ACHN (cell line): ENCODE data around the gene INTS11.
"Not testable (repeated sequence)": the region's sequence is repeated elsewhere in the genome, so short reads cannot be mapped to it uniquely, and the experiment has no call there.

Experiments
- DNase-seq: peaks from one replicate; pipeline ENCODE4 v3.0.0-alpha.2; 2015
- in situ Hi-C: cut with HindIII; loops from 2 replicates; pipeline ENCODE4 v1.10.0; 2017; ENCODE audit warnings: low sequenced_read_pairs, low pct_ligation_motif_present, low pct_unique_long_range_greater_than_20kb

INTS11 gene

DNA sequence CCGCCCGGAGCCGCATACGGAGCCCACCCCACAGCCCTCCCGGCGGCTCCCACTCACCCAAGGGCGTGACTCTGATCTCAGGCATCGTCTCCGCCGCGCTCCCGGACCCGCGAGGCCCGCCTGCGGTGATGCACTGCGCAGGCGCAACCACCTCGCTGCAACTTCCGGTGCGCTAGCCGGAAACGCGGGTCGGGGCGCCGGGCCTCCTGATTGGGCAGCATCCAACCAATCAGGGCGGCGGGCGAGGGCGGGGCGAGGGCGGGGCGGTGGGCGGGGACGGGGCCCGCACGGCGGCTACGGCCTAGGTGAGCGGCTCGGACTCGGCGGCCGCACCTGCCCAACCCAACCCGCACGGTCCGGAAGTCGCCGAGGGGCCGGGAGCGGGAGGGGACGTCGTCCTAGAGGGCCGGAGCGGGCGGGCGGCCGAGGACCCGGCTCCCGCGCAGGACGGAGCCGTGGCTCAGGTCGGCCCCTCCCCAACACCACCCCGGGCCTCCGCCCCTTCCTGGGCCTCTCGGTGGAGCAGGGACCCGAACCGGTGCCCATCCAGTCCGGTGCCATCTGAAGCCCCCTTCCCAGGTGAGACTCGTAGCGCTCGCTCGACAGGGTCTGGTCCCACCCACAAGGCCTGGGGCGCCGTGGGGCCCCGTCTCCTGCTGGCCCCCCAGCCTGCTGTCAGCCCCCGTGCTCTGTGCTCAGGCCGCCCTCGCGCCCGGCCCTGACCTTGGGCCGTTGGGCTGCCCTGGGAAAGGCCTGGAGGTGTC, at the start of gene INTS11, which contains the start of gene CPTP:
TSS of gene INTS11 (minus strand) at position 137 of the 764 bp plus-strand sequence. CDS start at position 85, 52 bp downstream.
TSS of gene CPTP (plus strand) at position 279 of the 764 bp plus-strand sequence. CDS start 2,109 bp downstream, outside the sequence.
- in situ Hi-C loops: no loop called here
- DNase-seq: peak; percentile 87

DNA sequence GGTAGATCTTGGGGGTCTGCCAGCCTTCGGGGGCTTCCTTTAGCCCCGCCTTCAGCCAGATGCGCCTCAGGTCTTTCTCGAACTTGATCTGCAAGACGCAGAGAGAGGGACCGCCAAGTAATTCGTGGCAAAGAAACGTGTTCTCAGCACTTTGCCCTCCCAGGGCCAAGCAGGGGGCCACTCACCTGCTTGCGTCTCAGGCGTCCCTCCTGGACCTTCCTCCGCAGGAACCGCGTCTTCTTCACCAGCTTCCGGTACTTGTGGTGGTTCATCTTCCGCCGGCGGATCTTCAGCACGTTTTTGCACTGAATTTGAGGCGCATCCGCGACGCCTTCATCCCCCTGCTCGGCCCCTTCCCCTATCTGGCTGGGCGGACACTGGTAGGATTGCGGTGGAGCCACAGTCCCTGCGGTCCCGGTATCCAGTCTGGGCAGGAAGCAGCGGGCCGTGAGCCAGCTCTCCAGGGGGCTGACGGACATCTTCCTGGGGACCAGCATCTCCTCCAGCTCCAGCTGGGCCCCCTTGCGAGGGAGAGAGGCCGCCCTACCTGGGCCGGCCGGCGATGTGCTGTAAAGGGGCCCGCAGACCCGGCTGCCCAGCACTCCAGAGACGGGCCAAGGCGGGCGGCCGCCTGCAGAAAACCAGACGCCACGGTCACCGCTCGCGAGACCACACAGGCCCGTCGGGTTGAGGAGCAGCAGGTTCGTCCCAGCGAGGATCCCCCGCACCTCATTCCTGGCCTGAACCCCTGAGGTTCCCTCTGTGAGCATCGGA, 49.5 kb upstream of the INTS11 start:
- in situ Hi-C loops: no loop called here
- no peak for DNase-seq

DNA sequence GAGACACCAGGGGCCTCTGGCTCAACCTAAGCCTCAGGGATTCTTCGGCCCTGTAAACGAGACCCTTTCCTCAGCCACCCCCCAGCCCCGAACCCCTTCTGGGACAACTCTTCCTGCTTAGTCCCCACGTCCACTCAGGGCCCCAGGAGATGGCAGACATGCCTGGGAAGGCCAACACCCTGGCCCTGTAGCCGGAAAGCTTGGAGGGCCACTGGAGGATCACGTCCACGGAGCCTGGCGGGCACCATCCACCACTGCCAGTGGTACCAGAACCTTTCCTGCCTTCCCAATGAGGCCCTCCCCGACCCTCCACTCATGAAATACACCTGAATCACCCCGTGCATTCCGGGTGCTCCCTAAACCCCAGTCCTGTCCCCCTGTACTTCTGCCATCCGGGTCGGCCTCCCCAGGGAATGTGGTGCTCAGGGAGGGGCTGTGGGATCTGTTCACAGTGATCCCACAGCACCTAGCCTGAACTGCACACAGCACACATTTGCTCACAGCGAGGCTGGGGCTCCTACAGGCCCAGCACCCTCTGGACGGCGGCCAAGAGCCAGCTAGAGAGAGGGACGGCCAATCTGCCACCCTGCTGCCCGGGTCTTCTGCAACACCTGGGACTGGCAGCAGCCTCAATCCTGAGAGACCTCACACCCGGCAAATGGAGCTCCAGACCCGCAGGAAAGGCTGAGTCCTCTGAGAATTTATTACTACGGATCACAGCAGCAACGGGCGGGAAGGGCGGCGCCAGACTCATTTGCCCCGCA, 48.8 kb upstream of the INTS11 start:
- in situ Hi-C loops: no loop called here
- DNase-seq: no peak

DNA sequence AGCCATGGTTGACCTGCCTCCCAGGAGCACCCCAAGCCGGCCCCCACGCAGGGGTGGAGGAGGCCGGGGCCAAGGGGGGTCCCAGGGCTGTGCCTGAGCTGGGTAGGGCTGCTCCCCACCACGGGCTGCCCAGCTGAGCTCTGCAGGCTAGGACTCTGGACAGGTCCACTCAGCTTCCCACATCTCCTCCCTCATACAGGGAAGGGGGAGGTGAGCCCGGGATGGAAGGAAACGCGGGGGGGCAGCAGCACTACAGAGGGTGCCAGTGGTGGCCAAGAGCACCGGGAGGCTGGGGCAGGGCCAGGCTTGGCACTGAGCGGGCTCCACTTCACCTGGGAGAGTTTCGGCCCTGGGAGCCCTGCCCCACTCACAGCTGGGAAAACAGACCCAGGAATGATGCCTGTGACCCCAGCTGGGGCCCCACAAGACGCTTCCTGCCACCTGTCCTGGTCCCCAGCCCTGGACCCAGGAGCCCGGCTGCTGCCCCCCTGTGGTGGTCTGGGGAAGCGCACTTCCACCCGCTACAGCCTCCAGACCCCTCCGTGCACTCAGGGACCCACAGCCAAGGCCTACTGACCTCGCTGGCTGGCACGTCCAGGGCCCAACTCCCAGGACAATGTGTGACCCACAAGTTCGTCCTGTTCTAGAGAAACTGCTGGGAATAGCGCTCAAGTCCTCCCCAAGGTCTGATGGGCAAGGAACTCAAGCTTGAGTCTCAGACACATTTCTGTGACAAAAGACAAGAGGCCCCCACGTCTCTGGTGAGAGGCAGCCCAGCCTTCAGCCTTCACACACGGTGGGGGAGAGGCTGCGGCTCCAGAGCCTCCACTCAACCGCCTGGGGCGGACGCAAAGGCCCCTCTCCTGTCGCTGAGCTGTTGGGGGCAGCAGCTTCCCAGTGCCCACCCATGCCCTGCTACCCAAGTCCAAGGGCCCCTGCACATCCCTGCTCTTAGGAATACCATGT, 47.6 kb upstream of the INTS11 start:
- DNase-seq: peak; percentile 51
- in situ Hi-C loops: no loop called here

DNA sequence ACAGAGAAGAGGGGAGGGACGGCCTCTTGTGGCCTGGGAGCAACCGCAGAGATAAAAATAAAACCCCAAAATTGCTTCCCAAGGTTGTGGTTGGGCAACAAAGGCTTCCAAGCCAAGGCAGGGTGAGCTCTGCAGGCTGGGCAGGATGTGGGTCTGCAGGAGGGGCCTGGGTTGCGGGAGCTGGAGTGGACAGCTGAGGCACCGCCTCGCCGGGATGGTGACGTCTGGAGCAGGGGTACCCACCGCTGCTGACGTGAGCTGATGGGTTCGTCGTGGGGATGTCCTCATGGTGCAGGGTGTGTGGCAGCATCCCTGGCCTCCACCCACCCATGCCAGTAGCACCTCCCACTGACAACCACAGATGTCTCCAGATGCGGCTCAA, 46.9 kb upstream of the INTS11 start:
- no peak for DNase-seq
- in situ Hi-C loops: no loop called here

DNA sequence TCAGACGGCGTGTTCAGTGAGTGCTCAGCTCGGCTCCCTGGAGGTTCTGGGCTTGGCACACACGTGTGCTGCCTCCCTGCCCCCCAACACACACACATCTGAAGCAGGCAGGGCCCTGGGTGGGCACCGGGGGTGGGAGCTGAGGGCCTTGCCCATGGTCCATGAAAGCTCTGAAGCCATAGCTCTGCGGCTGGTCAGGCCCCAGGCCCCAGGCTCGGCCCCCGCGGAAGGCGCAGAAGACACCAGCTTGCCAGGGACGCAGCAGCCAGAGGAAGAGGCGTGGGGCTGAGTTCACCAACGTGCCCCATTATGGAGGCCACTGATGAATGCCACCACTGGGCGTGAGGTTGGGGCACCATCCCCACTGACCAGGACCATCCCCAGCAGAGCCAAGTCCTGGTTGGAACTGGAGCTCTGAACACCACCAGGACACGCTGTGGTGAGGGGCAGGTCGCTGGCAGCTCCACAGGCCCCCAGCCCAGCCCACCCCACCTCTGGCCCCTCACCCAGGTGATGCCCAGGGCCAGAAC, 46.4 kb upstream of the INTS11 start:
- DNase-seq: no peak
- in situ Hi-C loops: no loop called here

DNA sequence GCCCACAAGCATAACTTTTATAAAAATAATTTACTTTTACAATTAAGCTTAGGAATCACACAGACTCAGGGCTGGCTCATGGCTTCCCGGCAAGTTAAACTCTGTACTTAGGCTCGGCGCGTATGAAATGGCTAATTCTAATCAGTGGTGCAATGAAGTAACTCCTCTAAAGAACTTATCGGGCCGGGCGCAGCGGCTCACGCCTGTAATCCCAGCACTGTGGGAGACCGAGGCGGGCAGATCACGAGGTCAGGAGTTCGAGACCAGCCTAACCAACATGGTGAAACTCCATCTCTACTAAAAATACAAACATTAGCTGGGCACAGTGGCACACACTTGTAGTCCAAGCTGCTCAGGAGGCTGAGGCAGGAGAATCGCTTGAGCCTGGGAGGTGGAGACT, 45.6 kb upstream of the INTS11 start:
- in situ Hi-C loops, DNase-seq: not testable (repeated sequence)

DNA sequence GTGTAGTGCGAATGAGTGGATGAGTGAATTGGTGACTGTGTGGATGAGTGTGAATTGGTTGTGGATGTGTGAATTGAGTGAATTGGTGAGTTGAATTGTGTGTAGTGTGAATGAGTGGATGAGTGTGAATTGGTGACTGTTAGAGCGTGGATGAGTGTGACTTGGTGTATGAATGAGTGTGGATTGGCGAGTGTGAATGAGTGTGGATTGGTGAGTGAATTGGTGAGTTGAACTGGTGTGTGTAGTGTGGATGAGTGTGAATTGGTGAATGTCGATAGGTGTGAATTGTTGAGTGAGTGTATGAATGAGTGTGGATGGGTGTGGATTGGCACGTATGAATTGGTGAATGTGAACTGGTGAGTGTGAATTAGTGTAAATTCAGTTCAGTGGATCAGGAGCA, 42.9 kb upstream of the INTS11 start:
- in situ Hi-C loops: no loop called here
- no peak for DNase-seq

DNA sequence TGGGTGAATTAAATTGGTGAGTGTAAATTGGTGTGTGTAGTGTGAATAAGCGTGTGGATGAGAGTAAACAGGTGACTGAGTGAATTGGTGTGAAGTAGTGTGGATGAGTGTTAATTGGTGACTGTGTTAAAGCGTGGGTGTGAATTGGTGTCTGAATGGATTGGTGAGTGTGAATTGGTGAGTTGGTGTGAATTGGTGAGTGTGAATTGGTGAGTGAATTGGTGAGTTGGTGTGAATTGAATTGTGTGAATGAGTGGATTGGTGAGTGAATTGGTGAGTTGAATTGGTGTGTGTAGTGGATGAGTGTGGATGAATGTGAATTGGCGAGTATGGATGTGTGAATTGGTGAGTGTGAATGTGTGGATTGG, 42.2 kb upstream of the INTS11 start:
- in situ Hi-C loops: no loop called here
- no peak for DNase-seq

DNA sequence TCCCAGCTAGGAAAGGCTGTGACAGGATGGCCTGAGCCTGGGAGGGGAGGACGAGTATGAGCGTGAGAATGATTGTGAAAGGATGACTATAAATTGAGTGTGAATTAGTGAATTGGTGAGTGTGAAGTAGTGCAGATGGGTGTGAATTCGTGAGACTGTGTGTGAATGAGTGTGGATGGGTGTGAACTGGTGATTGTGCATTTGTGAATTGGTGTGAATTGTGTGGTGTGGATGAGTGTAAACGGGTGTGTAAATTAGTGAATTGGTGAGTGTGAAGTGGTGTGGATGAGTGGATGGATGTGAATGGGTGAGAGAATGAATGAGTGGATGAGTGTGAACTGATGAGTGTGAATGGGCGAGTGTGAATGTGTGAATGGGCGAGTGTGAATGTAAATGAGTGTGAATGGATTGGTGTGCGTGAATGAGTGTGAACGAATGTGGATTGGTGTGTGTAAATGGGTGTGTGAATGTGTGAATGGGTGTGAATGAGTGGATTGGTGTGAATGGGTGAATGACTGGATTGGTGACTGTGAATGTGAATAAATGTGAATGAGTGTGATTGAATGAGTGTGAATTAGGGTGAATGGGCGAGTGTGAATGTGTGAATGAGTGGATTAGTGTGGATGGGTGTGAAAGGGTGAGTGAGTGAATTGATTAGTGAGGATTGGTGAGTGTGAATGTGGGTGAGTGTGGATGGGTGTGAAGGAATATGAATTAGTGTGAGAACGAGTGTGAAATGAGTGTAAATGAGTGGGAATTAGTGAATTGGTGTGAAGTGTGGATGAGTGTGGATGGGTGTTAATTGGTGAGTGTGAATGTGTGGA, 41.6 kb upstream of the INTS11 start:
- DNase-seq: no peak
- in situ Hi-C loops: no loop called here

DNA sequence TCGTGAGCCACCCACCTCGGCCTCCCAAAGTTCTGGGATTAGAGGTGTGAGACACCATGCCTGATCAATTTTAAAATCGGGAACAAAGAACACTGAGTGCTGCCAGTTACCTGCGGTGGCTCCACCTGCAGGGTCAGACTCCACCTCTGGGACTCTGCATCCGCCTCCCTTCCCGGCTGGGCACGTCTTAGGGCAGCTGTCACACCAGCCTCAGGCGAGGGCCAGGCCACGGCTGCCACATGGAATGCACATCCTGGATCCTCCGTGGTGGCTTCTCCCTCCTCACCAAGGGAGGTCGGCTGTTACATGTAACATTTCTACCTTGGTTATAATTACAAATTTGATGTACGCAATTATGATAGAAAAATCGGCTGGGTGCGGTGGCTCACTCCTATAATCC, 39.8 kb upstream of the INTS11 start:
- DNase-seq: no peak

DNA sequence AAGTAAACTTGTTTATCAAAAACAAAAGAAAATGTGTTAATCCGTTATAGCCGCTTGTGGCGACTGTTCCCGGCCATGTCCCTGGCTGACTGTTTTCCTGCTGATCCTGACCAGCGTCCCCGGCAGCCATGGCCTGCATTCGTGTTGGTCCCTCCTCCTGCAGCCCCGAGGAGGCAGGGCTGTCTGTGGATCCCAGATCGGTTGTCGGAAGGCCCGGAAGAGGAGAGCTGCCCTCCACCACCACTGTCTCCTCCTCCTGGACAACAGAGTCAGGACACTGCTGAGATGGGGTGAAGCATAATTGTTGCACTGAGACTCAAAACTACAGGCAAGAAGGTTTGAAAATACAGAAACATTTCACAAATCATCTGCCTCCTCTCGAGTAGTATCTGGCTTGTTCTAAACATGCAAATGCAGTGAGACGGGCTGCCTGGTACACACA, 37.5 kb upstream of the INTS11 start:
- no peak for DNase-seq
- in situ Hi-C loops: no loop called here

More for the DNA sequence above, 39.8 kb upstream of the INTS11 start:
- in situ Hi-C loops: no loop called here

DNA sequence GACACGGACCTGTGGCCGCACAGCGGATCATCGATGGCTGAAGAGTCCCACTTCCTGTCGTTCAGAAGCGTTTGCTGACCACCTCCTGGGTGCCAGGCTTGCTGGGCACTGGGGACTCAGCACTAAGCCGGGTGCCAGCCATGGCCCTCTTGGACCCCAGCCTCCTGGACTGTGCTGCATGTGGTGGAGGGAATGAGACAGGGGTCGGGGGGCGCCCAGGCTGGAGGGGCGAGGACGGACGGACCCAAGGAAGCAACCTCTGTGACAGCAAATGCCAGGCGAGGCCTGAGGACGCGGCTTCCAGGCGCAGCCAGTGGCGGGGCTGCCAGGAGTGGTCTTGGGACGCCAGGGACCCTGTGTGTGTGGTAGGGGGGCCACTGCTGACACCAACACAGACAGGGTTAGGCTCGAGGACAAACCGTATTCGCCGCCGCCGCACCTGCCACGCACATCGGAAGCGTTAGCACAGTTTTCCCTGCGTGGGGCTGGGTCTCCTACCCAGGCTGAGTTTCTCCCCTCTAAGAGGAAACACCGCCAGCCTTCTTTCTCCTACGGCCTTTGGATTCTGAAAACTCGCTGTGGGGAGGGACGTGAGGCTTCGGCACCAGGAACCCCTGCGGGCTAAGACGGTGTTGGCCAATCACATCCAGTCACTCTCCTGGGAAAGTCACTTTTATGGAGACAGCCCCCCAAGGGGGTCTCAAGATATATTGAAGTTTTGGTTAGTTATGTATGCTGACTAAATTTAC, 36.9 kb upstream of the INTS11 start:
- in situ Hi-C loops: no loop called here
- no peak for DNase-seq

DNA sequence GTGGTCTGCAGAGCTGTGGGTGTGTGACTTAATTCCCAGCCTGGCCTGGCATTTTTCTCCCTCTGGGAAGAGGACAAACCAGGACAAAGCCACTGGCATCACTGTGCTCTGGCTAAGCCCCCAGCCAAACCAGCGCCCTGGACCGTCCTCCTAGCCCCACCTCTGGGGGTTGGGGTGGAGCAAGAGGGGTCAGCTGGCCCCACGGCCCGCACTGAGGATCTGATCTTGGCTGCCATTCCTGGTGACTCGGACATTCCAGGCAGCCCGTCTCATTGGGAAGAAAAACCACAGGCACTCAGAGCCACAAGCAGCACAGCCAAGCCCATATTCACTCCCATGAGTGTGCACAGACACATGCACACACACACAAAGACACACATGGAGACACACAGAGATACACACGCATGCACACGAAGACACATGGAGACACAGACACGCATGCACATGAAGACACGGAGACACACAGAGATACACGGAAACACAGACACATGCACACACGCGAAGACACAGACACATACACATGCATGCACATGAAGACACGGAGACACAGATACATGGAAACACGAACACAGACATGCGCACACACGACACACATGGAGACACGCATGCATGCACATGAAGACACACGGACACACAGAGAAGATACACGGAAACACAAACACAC, 36.2 kb upstream of the INTS11 start:
- DNase-seq: peak; percentile 93
- in situ Hi-C loops: no loop called here

DNA sequence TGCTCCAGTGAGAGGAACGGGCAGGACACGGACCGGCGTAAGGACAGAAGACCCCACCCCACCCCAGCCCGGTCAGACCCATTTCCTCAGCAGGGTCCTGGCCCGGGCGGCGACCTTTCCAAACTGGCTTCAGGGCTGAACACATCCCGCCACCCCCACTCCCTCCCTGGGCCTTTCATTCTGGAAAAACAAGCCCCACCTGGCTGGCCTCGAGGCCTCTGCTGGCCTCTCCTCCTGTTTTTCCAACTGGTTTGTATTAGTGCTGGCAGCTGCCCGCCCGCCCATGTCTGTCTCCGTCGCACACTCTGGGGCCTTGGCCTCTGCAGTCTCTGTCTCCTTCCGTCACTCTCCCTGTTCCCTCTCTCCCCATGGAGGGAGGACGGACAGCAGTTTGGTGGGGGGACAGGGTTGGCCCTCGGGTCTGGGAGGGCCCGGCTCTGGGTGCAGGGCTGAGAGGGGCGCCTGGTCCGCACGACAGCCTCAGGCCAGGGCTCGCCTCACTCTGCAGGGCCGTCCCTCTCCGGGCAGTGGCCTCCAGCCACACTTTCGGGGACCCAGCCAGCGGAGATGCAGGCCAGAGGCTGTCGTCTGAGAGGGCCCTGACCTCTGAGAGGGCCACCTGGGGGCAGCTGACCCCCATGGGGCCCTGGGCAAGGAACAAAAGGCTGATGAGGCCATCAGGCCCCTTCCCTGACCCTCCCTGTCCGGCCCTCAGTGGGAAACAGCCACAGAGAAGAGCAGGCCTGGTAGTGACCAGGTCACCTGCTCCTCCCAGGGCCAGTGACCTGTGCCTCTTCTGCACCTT, 35.4 kb upstream of the INTS11 start:
- DNase-seq: no peak
- in situ Hi-C loops: no loop called here
